SK-N-DZ (cell line): Measurements from ENCODE around the gene ATP5PB.

ENCODE experiments used
- DNase-seq: peaks from one replicate; pipeline ENCODE4 v3.0.0-alpha.2; 2015; ENCODE audit warnings: low spot score
- small RNA-seq, 2 experiments: library from RNA; depleted of rRNA; stranded (forward); fragments of <200 nt; gene quantifications; one replicate each; pipeline ENCODE3, GENCODE V24; 2014

Gene ATP5PB

GRCh38 chr1:111507411-111508201 is 58.3 kb downstream of the ATP5PB start:
- peak; percentile 74 for DNase-seq

DNA sequence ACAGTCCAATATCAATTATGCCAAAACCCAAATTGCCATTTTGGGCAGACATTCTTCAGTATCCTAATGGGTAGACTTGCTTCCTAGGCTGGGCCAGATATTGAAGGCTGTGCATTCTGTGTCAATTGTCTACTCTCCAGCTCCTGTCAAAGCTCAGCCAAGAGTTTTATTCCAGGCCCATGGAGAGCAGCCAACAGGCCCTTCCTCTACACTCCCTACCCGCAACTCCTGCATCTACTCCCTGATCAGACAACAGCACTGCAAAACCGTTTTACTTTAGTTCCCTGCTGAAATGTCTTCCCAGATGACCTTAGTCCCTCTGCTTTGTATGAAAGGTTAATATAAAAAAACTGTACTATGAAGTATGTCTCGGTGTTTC is 60.7 kb downstream of the ATP5PB start:
- DNase-seq, result no peak

DNA sequence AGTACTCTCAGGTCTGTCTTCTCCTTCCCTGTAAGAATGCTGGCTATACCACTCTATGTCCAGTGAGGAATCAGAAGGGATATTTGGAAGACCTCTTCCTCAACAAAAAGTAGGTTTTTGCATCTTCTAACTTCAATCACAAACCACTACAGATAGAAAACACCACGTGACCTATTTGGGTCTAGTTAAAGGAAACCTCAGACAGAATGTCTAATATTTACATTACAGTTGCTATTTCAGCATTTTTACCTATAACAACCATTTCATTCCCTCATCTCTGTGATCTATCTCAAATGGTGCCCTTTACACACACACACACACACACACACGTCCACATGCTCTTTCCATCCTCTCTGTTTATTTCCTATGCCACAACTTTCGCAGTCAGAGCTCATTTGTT is 62.1 kb downstream of the ATP5PB start:
- no peak for DNase-seq

Small RNA genes lying within 50 kb of the gene (small RNA-seq; reads per million reads assigned to genes)
- gene RF00019, result 0 reads per million in 2 experiments
- gene RNU6-792P, result 0 reads per million in 2 experiments
